Fibroblast of the aortic adventitia (primary cell): ENCODE data around the gene MT3. TPM values are rescaled to one million over a fixed set of nuclear protein-coding genes. Genes with fewer than 3 reads are reported as not detected.
"Not testable (repeated sequence)": the region's sequence is repeated elsewhere in the genome, so short reads cannot be mapped to it uniquely, and the experiment has no call there.

ENCODE experiments used
- DNase-seq: peaks from one replicate; pipeline ENCODE4 v3.0.0-alpha.2; 2010; ENCODE audit warnings: low read depth
- H3K4me3 ChIP-seq: 2 replicates; pipeline ENCODE4 v1.5.1; 2011; ENCODE audit warnings: low read depth, mild to moderate bottlenecking, control low read depth, low read length, moderate library complexity
- total RNA-seq: library from RNA; depleted of rRNA; stranded (reverse); fragments of >200 nt; gene quantifications from 2 replicates; pipeline ENCODE4 v1.2.3, GENCODE V29; 2012; ENCODE audit warnings: low replicate concordance
- TF ChIP-seq, protein P1 (sequence below): IDR thresholded peaks from 2 replicates; pipeline ENCODE4 v1.5.1; 2011; ENCODE audit warnings: mild to moderate bottlenecking, low read length, control low read depth, inconsistent platforms; ENCODE audit not compliant: insufficient read depth

MT3 gene
- total RNA-seq, 1 donor: not detected

DNA sequence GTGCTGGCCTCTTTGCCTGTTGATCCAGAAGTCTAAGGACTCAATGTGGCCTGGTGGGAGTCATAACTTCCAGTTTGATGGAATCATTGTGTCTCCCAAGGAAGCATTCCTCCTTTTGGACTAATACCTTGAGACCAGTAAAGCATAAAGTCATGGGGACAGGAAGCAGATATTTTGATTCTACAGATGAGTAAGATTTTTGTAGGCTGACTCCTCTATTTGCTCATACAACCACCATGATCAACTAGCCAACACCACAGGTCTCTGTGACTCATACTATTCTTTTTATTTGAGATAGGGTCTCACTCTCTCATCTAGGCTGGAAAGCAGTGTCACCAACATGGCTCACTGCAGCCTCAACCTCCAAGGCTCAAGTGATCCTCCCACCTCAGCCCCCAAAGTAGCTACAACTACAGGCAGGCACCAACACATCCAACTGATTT lies 25.2 kb downstream of the MT3 start:
- DNase-seq: peak; percentile 55
- TF ChIP-seq, protein P1, sequence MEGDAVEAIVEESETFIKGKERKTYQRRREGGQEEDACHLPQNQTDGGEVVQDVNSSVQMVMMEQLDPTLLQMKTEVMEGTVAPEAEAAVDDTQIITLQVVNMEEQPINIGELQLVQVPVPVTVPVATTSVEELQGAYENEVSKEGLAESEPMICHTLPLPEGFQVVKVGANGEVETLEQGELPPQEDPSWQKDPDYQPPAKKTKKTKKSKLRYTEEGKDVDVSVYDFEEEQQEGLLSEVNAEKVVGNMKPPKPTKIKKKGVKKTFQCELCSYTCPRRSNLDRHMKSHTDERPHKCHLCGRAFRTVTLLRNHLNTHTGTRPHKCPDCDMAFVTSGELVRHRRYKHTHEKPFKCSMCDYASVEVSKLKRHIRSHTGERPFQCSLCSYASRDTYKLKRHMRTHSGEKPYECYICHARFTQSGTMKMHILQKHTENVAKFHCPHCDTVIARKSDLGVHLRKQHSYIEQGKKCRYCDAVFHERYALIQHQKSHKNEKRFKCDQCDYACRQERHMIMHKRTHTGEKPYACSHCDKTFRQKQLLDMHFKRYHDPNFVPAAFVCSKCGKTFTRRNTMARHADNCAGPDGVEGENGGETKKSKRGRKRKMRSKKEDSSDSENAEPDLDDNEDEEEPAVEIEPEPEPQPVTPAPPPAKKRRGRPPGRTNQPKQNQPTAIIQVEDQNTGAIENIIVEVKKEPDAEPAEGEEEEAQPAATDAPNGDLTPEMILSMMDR: no peak
- H3K4me3 ChIP-seq: no peak overlapping the region

DNA sequence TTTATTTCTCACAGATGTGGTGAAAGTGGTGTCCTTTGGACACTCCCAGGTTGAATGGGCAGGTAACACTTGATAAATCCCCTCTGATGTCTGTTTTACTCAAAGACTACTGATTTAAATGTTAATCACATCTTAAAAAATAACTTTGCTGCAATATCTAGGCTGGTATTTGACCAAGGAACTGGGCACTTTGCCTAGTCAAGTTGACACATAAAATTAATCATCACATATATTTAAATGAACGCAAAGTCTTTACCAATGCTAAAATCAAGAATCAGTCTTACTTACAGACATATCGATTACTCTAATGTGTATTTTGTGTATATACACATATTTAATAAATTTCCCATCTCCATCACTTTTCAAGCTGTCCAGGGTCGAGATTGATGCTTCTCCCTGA lies 26.0 kb downstream of the MT3 start:
- no peak overlapping the region for H3K4me3 ChIP-seq
- TF ChIP-seq, protein P1: no peak
- DNase-seq: peak; percentile 58

DNA sequence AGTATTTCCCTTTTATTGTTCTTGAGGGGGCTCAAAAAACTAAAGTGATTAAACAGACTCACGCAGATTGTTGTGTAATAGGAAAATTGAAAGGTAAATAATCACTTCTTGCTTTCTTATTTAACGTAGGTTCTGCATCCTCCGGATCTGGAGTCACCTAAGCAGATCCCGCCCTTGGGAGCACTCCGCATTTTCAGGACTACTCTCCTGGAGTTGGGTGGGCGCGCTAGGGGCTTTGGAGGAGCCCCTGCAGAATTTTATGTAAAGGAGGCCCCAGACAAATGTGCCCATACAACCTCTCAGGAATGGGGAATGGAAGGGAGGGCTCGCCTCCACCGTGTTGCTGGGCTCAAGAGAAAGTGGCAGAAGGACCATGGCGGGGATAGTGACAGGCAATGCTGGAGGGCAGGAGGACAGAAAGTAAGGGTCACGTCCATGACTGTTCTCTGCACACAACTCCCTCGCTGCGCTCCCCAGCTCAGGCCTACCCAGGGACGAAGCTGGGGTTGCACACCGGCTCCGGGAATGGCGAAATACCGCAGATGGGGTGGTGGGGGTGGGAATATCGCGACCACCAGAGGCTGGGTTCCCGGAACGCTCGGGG lies 27.4 kb downstream of the MT3 start:
- DNase-seq: no peak
- TF ChIP-seq, protein P1: no peak
- H3K4me3 ChIP-seq: peak overlapping the region; percentile 48

DNA sequence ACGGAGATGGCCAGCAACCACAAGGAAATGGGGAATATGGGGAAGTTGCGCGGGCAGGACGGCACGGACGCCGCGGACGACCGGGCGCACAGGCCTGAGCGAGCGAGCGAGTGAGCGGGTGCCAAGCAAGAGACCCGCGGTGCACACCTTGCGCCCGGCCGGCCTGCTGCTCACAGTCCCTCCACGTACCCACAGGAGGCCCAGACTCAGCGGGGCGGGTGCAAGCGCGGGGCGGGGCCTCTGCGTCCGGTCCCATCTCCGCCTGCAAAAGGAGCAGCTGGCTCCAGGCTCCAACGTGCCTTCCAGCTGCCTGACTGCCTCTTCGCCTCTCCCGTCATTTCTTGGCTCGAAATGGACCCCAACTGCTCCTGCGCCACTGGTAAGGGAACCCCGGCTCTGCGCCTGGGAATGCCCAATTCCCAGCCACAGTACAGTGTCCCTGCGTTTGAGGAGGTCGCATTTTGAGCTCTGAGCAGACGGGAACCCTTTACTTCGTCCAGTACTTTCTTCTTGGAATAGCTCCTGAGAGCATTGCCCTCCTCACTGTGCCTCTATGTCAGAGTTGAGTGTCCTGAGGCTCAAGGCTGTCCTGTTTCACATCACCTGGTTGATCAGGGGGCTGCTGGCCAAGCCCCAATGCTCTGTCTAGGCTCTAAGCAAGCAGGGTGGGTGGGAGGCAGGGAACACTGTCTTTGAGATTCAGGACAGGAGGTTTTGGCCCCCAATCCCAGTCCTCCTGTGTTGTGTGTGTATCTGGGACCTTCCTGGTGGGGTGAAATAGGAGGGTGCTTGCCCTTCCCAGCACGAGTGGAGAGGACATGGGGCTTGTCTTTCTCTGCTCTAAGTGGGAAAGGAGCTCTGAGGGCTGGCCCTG lies 28.1 kb downstream of the MT3 start:
- peak overlapping the region; percentile 48 for H3K4me3 ChIP-seq
- peak; percentile 72 for DNase-seq
- TF ChIP-seq, protein P1: no peak

DNA sequence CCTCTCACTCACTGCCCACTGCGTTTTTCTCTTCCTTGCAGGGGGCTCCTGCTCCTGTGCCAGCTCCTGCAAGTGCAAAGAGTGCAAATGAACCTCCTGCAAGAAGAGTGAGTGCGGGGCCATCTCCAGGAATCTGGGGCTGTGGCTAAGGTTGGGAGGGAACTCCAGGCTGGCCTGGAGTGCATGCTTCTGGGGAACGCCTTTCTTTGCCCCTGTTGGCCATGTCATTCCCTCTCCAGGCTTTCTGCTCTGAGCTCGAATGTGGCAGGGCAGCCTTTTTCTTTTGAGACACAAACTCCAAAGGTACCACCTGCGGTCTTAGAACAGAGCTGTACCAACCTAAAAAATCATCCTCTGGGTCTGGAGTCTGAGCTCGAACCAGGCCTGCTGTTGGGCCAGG lies 28.8 kb downstream of the MT3 start:
- TF ChIP-seq, protein P1: no peak
- no peak for DNase-seq
- no peak overlapping the region for H3K4me3 ChIP-seq

DNA sequence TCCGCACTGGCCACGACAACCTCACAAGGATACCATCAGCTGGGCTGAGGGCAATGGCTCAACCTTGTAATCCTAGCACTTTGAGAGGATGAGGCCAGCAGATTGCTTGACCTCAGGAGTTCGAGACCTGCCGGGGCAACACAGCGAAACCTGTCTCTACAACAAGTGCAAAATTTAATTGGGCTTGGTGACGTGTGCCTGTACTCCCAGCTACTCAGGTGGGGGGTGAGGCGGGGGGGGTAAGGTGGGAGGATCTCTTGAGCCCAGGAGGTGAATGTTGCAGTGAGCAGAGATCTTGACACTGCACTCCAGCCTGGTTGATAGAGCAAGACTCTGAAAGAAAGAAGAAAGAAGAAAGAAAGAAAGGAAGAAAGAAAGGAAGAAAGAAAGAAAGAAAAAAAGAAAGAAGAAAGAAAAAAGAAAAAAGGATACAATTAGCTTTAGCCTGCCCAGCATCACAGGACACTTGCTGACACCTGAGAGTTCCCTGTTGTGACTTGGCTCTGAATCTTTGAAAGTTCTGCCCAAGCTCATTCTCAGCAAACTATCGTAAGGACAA lies 31.1 kb downstream of the MT3 start:
- H3K4me3 ChIP-seq: no peak overlapping the region
- TF ChIP-seq, protein P1: no peak
- DNase-seq: no peak

DNA sequence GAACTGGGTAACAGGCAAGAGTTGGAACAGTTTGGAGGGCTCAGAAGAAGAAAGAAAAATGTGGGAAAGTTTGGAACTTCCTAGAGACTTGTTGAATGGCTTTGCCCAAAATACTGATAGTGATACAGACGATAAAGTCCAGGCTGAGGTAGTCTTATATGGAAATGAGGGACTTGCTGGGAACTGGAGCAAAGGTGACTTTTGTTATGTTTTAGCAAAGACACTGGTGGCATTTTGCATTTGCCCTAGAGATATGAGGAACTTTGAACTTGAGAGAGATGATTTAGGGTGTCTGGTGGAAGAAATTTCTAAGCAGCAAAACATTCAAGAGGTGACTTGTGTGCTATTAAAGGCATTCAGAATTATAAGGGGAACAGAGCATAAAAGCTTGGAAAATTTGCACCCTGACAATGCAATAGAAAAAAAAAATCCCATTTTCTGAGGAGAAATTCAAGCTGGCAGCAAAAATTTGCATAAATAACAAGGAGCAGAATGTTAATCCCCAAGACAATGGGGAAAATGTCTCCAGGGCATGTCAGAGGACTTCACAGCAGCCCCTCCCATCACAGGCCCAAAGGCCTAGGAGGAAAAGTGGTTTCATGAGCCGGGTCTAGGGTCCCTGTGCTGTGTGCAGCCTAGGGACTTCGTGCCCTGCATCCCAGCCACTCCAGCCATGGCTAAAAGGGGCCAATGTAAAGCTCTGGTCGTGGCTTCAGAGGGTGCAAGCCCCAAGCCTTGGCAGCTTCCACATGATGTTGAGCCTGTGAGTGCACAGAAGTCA lies 32.5 kb downstream of the MT3 start:
- not testable (repeated sequence) for DNase-seq, H3K4me3 ChIP-seq

DNA sequence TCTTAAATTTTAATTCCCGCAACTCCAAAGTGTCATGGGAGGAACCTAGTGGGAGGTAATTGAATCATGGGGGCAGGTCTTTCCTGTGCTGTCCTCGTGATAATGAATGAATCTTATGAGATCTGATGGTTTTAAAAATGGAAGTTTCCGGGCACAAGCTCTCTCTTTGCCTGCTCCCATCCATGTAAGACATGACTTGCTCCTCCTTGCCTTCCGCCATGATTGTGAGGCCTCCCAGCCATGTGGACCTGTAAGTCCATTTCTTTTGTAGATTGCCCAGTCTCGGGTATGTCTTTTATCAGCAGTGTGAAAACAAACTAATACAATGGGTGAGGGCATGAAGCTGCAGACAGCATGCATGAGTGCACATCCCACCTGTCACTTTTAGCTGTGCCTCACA lies 33.9 kb downstream of the MT3 start:
- DNase-seq, H3K4me3 ChIP-seq: not testable (repeated sequence)
